Astrocyte (in vitro differentiated cells and primary cell): ENCODE measurements around the gene IGSF6.

Experiments
- EZH2 ChIP-seq: IDR thresholded peaks from 2 replicates; pipeline ENCODE4 v1.6.1; 2012; ENCODE audit warnings: mild to moderate bottlenecking, low read length, inconsistent platforms; ENCODE audit not compliant: insufficient read depth
- TF ChIP-seq, protein P1 (sequence below): IDR thresholded peaks from 2 replicates; pipeline ENCODE4 v1.5.1; 2011; ENCODE audit warnings: low read depth, mild to moderate bottlenecking, inconsistent platforms, low read length, moderate library complexity; ENCODE audit not compliant: insufficient read depth

DNA sequence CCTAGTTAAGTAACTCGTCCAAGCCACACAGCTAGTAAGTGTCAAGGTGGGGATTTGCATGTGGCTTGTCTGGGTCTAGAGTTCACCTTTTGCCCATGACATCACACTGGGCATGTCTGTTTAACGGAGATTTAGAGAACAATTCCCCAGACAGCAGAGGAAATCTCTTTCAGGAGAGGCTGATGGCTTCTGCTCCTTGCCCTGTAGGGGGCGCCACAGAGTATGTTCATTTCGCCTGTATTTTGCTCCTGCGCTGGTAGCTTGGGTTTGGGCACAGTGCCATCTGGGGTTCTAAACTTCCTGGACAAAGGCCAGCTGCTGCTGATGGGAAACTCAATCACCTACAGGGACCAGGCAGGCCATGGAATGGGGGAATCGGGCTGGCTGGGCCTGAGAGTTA is 31.8 kb upstream of the IGSF6 start:
- TF ChIP-seq, protein P1, sequence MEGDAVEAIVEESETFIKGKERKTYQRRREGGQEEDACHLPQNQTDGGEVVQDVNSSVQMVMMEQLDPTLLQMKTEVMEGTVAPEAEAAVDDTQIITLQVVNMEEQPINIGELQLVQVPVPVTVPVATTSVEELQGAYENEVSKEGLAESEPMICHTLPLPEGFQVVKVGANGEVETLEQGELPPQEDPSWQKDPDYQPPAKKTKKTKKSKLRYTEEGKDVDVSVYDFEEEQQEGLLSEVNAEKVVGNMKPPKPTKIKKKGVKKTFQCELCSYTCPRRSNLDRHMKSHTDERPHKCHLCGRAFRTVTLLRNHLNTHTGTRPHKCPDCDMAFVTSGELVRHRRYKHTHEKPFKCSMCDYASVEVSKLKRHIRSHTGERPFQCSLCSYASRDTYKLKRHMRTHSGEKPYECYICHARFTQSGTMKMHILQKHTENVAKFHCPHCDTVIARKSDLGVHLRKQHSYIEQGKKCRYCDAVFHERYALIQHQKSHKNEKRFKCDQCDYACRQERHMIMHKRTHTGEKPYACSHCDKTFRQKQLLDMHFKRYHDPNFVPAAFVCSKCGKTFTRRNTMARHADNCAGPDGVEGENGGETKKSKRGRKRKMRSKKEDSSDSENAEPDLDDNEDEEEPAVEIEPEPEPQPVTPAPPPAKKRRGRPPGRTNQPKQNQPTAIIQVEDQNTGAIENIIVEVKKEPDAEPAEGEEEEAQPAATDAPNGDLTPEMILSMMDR = peak; percentile 16
- no peak for TF ChIP-seq EZH2
